Measurements from ENCODE around the gene NT5M. TPM values are rescaled to one million over a fixed set of nuclear protein-coding genes. Genes with fewer than 3 reads are reported as not detected.
A peak's percentile ranks its signal among the peaks of the same experiment; 100 is the strongest.

Gene NT5M
- polyA plus RNA-seq, 2 of the 4 experiments (the other 2 are of a cell fraction) = 5.3 to 5.9 TPM

- CTCF ChIA-PET = interaction anchor here (0.6 to 18.2 kb wide), 49 partner anchors 10 to 367 kb away, joined by 3 to 365 read pairs (median 5); partner anchors contain the start of genes PEMT and RASD1
These were observed 53.7 kb downstream of the NT5M start for GRCh38 chr17:17356931-17357270.

GRCh38 chr17:17358060-17358751, 55.0 kb downstream of the NT5M start:
- 49% methylated on average over 3 of the region's 3 CpGs for WGBS (ENCODE audit: missing lambda C conversion rate)
- FAIRE-seq (no peak), ATAC-seq (no peak), DNase-seq (ENCODE audit: low read depth in 1 of 2, low spot score in 1 of 2) (no peak)
- CTCF ChIA-PET = interaction anchor here (0.7 to 18.2 kb wide), 8 partner anchors 89 to 471 kb away, joined by 3 to 365 read pairs (median 42); partner anchors contain the start of genes PEMT and RASD1
- Histone ChIP-seq H3K4me1 (no peaks in the 10 kb centered on the region), H3K4me3 (no peak overlapping the region), H3K4me2 (no peak overlapping the region), H3K27ac (no peak overlapping the region), H3K9me3 (peaks cover 23% of the 10 kb centered on the region)
- TF ChIP-seq RAD21 (conservative IDR thresholded peaks at IDR 0.05 in 1 of 2, IDR thresholded peaks at IDR 0.05 in 1 of 2) (no peak), CEBPB (IDR thresholded peaks at IDR 0.05) (no peak), EHMT2 (IDR thresholded peaks at IDR 0.05; ENCODE audit: low read depth) (no peak), CHD4 (IDR thresholded peaks at IDR 0.05; ENCODE audit: borderline replicate concordance) (no peak), MYC (IDR thresholded peaks at IDR 0.05; ENCODE audit: borderline replicate concordance, low read length) (no peak), ZC3H11A (IDR thresholded peaks at IDR 0.05) (no peak), RARB (CRISPR knock-in tag; IDR thresholded peaks at IDR 0.05) (no peak), CBX8 (IDR thresholded peaks at IDR 0.05) (no peak), HOXA7 (CRISPR knock-in tag; IDR thresholded peaks at IDR 0.05) (no peak)
- POLR2A ChIA-PET = no interaction called here

More at GRCh38 chr17:17356931-17357270, 53.7 kb downstream of the NT5M start:
- Histone ChIP-seq H3K4me1 (no peaks in the 10 kb centered on the region), H3K9me3 (peaks cover 23% of the 10 kb centered on the region), H3K4me2 (no peak overlapping the region), H3K4me3 (no peak overlapping the region), H3K27ac (peak overlapping the region; percentile 55 to 63; a peak in 4 of 6 replicates)
- no peak for DNase-seq (ENCODE audit: low read depth in 1 of 2, low spot score in 1 of 2)
- POLR2A ChIA-PET = interaction anchor here (2.3 kb wide), 1 partner anchor 139 kb away, joined by 16 read pairs; the partner anchor contains the start of gene RASD1
- WGBS (ENCODE audit: missing lambda C conversion rate) = 83% methylated on average over 10 of the region's 10 CpGs
- ATAC-seq = no peak
- FAIRE-seq = no peak
- TF ChIP-seq KDM1A (IDR thresholded peaks at IDR 0.05; ENCODE audit: low read depth) (no peak), HOXA7 (CRISPR knock-in tag; IDR thresholded peaks at IDR 0.05) (no peak), USF2 (IDR thresholded peaks at IDR 0.05) (no peak), CHD4 (IDR thresholded peaks at IDR 0.05; ENCODE audit: borderline replicate concordance) (no peak), CTCF (IDR thresholded peaks at IDR 0.05) (no peak), GATA3 (IDR thresholded peaks at IDR 0.05; ENCODE audit: borderline replicate concordance) (no peak), BCL3 (IDR thresholded peaks at IDR 0.05) (no peak), RNF2 (IDR thresholded peaks at IDR 0.05; ENCODE audit: borderline replicate concordance, low read depth) (no peak), CBX8 (IDR thresholded peaks at IDR 0.05) (no peak), KDM5A (IDR thresholded peaks at IDR 0.05) (no peak), TFCP2L1 (CRISPR knock-in tag; IDR thresholded peaks at IDR 0.05) (no peak), HOXB5 (CRISPR knock-in tag; IDR thresholded peaks at IDR 0.05) (no peak), JUN (IDR thresholded peaks at IDR 0.05) (no peak), EP300 (IDR thresholded peaks at IDR 0.05) (no peak), NPAS2 (CRISPR knock-in tag; IDR thresholded peaks at IDR 0.05; ENCODE audit: borderline replicate concordance) (no peak), HDAC2 (IDR thresholded peaks at IDR 0.05) (no peak), ZSCAN20 (CRISPR knock-in tag; IDR thresholded peaks at IDR 0.05) (no peak), RAD21 (conservative IDR thresholded peaks at IDR 0.05 in 1 of 2, IDR thresholded peaks at IDR 0.05 in 1 of 2) (no peak), CHD2 (IDR thresholded peaks at IDR 0.05; ENCODE audit: low read length, partially characterized antibody) (no peak), NFE2L2 (conservative IDR thresholded peaks at IDR 0.05; ENCODE audit: low read length) (no peak)
